Measurements from ENCODE around the gene TES.
A peak's percentile ranks its signal among the peaks of the same experiment; 100 is the strongest.
"Not testable (repeated sequence)": the region's sequence is repeated elsewhere in the genome, so short reads cannot be mapped to it uniquely, and the experiment has no call there.

The TES gene

GRCh38 chr7:116172353-116172752, 38.0 kb upstream of the TES start:
- Mint-ChIP-seq H3K9me3 (peaks cover 20% of the 10 kb centered on the region), H3K36me3 (ENCODE audit: low read depth) (peaks cover 10% of the 10 kb centered on the region), H3K4me1 (peaks cover 10% of the 10 kb centered on the region), H3K27me3 (ENCODE audit: low read depth, poor library complexity) (peaks cover 9% of the 10 kb centered on the region), H3K27ac (no peak overlapping the region), H3K4me3 (no peak overlapping the region)
- TF ChIP-seq, protein P1, sequence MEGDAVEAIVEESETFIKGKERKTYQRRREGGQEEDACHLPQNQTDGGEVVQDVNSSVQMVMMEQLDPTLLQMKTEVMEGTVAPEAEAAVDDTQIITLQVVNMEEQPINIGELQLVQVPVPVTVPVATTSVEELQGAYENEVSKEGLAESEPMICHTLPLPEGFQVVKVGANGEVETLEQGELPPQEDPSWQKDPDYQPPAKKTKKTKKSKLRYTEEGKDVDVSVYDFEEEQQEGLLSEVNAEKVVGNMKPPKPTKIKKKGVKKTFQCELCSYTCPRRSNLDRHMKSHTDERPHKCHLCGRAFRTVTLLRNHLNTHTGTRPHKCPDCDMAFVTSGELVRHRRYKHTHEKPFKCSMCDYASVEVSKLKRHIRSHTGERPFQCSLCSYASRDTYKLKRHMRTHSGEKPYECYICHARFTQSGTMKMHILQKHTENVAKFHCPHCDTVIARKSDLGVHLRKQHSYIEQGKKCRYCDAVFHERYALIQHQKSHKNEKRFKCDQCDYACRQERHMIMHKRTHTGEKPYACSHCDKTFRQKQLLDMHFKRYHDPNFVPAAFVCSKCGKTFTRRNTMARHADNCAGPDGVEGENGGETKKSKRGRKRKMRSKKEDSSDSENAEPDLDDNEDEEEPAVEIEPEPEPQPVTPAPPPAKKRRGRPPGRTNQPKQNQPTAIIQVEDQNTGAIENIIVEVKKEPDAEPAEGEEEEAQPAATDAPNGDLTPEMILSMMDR (IDR thresholded peaks at IDR 0.05) = no peak
- no peak for DNase-seq

DNA sequence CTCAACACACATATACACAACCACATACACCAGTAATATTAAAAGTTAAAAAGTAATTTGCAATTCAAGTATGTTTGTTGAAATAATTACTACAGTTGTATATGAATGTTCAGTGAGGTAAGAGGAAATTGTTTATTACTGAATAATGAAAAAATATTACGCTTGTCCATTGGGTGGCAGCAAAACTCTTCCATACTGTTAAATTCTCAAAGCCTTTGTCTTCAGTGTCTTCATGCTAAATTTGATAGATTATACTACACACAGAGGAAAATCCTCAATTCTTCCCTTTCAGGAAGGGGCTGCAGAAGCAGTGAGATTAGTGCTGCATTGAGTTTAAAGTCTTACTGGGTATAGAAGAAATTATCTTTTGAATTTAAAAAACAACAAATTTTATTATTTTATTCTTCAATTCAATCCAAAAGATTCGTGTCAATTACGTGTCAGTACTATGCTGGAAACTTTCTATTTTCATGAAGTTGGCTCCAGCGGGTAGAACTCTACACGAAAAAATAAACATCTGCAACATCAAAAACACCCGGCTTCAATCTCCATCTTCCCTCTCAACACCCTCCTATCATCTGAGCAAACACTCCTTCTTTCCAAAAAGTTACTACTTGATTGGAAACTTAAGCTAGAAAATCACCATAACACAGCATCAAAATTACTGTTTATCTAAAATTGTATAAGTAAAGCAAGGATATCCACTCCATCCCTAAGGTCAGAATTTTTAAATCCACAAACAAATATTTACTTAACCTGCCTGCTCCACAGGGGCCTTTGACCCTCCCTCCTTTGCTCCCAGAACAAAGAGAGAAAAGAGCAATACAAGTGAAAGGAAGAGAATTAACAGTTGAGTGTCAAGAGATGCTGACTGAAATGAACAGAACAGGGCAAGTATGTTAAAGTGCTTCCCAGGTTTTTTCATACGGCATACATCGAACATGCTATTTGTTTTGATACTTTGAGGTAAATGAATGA, 37.0 kb upstream of the TES start:
- Mint-ChIP-seq H3K4me3 (no peak overlapping the region), H3K27ac (no peak overlapping the region), H3K27me3 (ENCODE audit: low read depth, poor library complexity) (peaks cover 9% of the 10 kb centered on the region), H3K36me3 (ENCODE audit: low read depth) (peaks cover 10% of the 10 kb centered on the region), H3K9me3 (peaks cover 20% of the 10 kb centered on the region), H3K4me1 (peaks cover 10% of the 10 kb centered on the region)
- TF ChIP-seq, protein P1 (IDR thresholded peaks at IDR 0.05) = peak; percentile 53
- DNase-seq = peak; percentile 11

GRCh38 chr7:116175095-116175494, 35.2 kb upstream of the TES start:
- not testable (repeated sequence) for DNase-seq; H3K4me1 Mint-ChIP-seq; H3K27ac Mint-ChIP-seq; H3K4me3 Mint-ChIP-seq; H3K36me3 Mint-ChIP-seq (ENCODE audit: low read depth); H3K27me3 Mint-ChIP-seq (ENCODE audit: low read depth, poor library complexity)
- H3K9me3 Mint-ChIP-seq = peaks cover 20% of the 10 kb centered on the region

- Mint-ChIP-seq H3K9me3 (peaks cover 20% of the 10 kb centered on the region), H3K4me3 (no peak overlapping the region), H3K36me3 (ENCODE audit: low read depth) (peaks cover 10% of the 10 kb centered on the region), H3K27me3 (ENCODE audit: low read depth, poor library complexity) (peaks cover 3% of the 10 kb centered on the region), H3K27ac (no peak overlapping the region), H3K4me1 (peaks cover 10% of the 10 kb centered on the region)
- DNase-seq = no peak
- TF ChIP-seq, protein P1 (IDR thresholded peaks at IDR 0.05) = no peak
Measured at GRCh38 chr7:116176226-116176625, 34.1 kb upstream of the TES start.

DNA sequence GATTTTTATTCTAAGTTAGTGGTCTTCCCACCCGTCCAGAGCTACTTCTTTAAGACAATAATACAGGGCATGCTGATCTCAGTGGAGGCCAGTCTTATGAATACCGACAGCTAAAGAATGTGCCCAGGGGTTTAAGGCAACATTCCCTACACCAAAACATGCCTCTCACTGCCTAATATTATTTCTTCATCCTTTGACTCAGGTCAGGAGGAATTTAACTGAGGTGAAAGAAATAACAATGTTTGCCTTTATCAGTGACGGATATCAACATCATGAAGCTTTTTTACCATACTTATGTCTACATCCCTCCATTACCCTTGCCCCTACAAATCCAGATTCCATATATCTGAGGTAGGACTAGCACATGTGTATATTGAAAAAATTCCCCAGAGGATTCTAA, 33.3 kb upstream of the TES start:
- Mint-ChIP-seq H3K36me3 (ENCODE audit: low read depth) (peaks cover 10% of the 10 kb centered on the region), H3K4me3 (no peak overlapping the region), H3K27me3 (ENCODE audit: low read depth, poor library complexity) (no peaks in the 10 kb centered on the region), H3K4me1 (peaks cover 10% of the 10 kb centered on the region), H3K27ac (no peak overlapping the region), H3K9me3 (peaks cover 20% of the 10 kb centered on the region)
- TF ChIP-seq, protein P1 (IDR thresholded peaks at IDR 0.05) = no peak
- no peak for DNase-seq

GRCh38 chr7:116180302-116180701, 30.0 kb upstream of the TES start:
- TF ChIP-seq, protein P1 (IDR thresholded peaks at IDR 0.05) = peak; percentile 67
- Mint-ChIP-seq H3K27ac (no peak overlapping the region), H3K27me3 (ENCODE audit: low read depth, poor library complexity) (no peaks in the 10 kb centered on the region), H3K4me3 (no peak overlapping the region), H3K9me3 (peaks cover 37% of the 10 kb centered on the region), H3K36me3 (ENCODE audit: low read depth) (peaks cover 15% of the 10 kb centered on the region), H3K4me1 (no peaks in the 10 kb centered on the region)
- peak; percentile 12 for DNase-seq

Data from nephron progenitor cell (in vitro differentiated cells).